ENCODE results near the gene TICRR.

The TICRR gene

DNA sequence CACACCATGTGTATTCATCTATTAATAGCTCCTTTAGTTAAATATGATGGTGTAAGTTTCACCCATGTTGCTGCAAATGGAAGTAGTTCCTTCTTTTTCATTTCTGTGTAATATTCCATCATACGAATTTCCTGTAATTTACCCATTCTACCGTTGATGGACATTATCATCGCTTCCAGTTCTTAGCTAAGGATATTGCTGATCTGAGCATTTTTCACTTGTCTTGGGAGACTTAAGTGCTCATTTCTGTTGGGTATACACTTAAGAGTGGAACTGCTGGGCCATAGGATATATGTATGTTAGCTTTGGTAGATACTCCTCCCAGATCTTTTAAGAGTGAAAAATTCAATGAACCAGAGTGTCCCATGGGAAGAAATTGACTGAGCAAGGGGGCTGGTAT, 92.9 kb downstream of the TICRR start:
- Histone ChIP-seq H3K9me3 (no peaks in the 10 kb centered on the region), H3K27ac (no peak overlapping the region), H3K27me3 (peaks cover 36% of the 10 kb centered on the region), H3K36me3 (no peaks in the 10 kb centered on the region), H3K4me3 (ENCODE audit: low read depth in 1 of 2, low read length in 1 of 2) (no peak overlapping the region), H3K4me1 (ENCODE audit: control insufficient read depth in 1 of 2, insufficient read depth in 1 of 2, low read depth in 1 of 2, low read length in 1 of 2) (peaks cover 0 to 4% of the 10 kb centered on the region in 2 experiments)
- TF ChIP-seq, protein P1, sequence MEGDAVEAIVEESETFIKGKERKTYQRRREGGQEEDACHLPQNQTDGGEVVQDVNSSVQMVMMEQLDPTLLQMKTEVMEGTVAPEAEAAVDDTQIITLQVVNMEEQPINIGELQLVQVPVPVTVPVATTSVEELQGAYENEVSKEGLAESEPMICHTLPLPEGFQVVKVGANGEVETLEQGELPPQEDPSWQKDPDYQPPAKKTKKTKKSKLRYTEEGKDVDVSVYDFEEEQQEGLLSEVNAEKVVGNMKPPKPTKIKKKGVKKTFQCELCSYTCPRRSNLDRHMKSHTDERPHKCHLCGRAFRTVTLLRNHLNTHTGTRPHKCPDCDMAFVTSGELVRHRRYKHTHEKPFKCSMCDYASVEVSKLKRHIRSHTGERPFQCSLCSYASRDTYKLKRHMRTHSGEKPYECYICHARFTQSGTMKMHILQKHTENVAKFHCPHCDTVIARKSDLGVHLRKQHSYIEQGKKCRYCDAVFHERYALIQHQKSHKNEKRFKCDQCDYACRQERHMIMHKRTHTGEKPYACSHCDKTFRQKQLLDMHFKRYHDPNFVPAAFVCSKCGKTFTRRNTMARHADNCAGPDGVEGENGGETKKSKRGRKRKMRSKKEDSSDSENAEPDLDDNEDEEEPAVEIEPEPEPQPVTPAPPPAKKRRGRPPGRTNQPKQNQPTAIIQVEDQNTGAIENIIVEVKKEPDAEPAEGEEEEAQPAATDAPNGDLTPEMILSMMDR (IDR thresholded peaks at IDR 0.05) = no peak

DNA sequence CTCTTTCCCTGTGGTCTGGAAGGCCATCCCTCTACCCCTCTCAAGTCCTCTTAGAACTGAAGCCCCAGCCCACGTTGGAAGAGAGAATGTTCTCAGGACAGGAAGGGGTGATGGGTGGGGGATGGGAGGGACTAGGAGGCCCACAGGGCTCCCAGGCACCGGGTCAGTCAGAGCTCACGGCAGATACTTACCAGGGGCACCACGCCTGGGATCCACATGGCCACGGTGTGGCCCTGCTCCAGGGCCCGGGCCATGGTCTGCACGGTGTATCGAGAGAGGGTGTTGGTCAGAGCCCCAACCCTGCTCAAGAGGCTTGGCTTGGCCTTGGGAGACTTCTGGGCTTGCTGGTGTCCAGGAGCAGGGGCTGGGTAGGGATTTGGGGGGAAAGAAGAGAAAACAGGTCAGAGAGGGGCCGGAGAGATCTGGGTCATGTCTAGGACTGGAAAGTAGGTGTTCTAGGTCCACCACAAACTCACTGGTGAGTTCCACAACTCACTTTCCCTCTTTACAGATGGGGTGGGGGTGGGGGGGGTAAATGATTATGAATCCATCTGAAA, 94.1 kb downstream of the TICRR start:
- Histone ChIP-seq H3K4me3 (ENCODE audit: low read depth in 1 of 2, low read length in 1 of 2) (no peak overlapping the region), H3K27ac (no peak overlapping the region), H3K9me3 (no peaks in the 10 kb centered on the region), H3K36me3 (no peaks in the 10 kb centered on the region), H3K27me3 (peaks cover 33% of the 10 kb centered on the region), H3K4me1 (ENCODE audit: control insufficient read depth in 1 of 2, insufficient read depth in 1 of 2, low read depth in 1 of 2, low read length in 1 of 2) (peaks cover 0 to 4% of the 10 kb centered on the region in 2 experiments)
- TF ChIP-seq, protein P1 (IDR thresholded peaks at IDR 0.05) = no peak

DNA sequence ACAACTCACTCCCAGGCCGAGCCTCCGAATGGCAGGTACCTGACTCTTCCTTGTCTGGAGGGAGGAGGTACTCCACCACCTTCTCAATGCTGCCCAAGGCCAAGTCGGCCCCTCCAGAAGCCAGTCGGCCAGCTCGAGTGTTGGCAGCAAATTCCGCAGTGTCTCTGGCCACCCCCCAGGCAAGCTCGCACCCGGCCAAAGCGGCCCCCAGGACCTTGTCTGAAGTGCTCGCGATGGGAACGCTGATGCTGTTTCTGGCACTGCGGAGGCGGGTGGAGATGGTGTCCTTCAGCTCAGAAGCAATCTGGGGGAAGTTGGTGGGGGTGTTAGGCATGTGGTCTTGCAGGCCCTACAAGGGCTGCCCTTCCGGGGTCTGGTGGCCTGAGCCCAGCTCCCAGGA, 94.7 kb downstream of the TICRR start:
- H3K36me3 ChIP-seq = no peaks in the 10 kb centered on the region
- TF ChIP-seq, protein P1 (IDR thresholded peaks at IDR 0.05) = no peak
- H3K4me3 ChIP-seq (ENCODE audit: low read depth in 1 of 2, low read length in 1 of 2) = no peak overlapping the region
- H3K27ac ChIP-seq = no peak overlapping the region
- H3K27me3 ChIP-seq = peaks cover 27% of the 10 kb centered on the region
- no peaks in the 10 kb centered on the region for H3K9me3 ChIP-seq
- peaks cover 0 to 4% of the 10 kb centered on the region in 2 experiments for H3K4me1 ChIP-seq (ENCODE audit: control insufficient read depth in 1 of 2, insufficient read depth in 1 of 2, low read depth in 1 of 2, low read length in 1 of 2)

DNA sequence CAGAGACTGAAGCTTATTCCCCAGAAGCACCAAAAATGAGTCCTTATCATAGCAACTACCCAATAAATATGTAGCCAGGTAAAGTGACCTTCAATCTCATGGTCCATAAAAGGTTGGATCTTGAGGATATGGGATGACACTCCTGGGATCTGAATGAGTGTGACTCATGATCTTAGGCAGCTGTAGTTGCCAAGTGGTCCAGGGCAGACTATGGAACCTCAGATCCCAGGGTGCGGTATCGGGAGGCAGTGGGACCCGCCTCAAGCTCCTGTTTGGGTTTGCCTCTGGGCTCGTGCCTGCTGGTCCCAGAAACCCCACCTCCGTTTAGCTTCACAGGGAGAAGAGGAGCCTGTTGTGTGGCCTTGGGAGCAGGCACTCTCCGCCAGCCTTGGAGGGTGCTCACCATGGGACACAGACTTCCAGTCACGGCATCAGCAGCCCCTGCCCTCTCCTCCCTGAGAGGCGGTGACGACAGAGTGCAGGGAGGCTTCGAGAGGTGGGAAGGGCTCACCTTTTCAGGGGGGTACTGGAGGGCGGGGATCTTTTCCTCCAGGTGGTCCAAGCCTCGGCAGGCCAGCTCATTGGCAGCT, 95.8 kb downstream of the TICRR start:
- Histone ChIP-seq H3K9me3 (no peaks in the 10 kb centered on the region), H3K36me3 (no peaks in the 10 kb centered on the region), H3K4me3 (ENCODE audit: low read depth in 1 of 2, low read length in 1 of 2) (no peak overlapping the region), H3K27ac (no peak overlapping the region), H3K4me1 (ENCODE audit: control insufficient read depth in 1 of 2, insufficient read depth in 1 of 2, low read depth in 1 of 2, low read length in 1 of 2) (peaks cover 0 to under 1% of the 10 kb centered on the region in 2 experiments), H3K27me3 (peaks cover 16% of the 10 kb centered on the region)
- TF ChIP-seq, protein P1 (IDR thresholded peaks at IDR 0.05) = no peak

DNA sequence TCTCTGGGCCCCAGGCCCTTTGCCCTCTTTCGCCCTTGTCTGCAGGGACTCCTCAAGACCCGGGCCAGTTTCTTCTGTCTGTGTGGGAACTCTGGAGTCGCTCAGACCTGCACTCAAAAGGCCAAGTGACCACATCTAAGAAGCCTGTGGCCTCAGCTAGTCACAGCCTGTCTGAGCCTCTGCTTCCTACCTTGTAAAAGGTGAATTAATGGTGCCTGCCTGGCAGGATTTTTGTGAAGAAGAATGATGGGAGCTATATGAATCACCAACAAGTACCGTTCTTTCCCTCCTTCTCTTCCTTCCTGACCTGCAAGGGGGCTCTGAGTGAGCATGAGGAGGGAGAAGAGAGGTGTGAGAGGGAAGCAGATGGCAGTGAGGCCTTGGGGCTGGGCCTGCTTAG, 96.4 kb downstream of the TICRR start:
- no peak overlapping the region for H3K27ac ChIP-seq
- peaks cover 10% of the 10 kb centered on the region for H3K27me3 ChIP-seq
- H3K4me1 ChIP-seq (ENCODE audit: control insufficient read depth in 1 of 2, insufficient read depth in 1 of 2, low read depth in 1 of 2, low read length in 1 of 2) = no peaks in the 10 kb centered on the region
- no peak overlapping the region for H3K4me3 ChIP-seq (ENCODE audit: low read depth in 1 of 2, low read length in 1 of 2)
- no peaks in the 10 kb centered on the region for H3K9me3 ChIP-seq
- TF ChIP-seq, protein P1 (IDR thresholded peaks at IDR 0.05) = no peak
- H3K36me3 ChIP-seq = no peaks in the 10 kb centered on the region

Measured in neutrophil (primary cell).